GM18498 (cell line): ENCODE measurements around the gene PPM1L.

Experiments used
- ATAC-seq: cut with Tn5 transposase; IDR thresholded peaks from one replicate; pipeline ENCODE4 v1.9.1; 2021; ENCODE audit warnings: mild to moderate bottlenecking, moderate library complexity; ENCODE audit not compliant: unreplicated experiment

PPM1L gene

DNA sequence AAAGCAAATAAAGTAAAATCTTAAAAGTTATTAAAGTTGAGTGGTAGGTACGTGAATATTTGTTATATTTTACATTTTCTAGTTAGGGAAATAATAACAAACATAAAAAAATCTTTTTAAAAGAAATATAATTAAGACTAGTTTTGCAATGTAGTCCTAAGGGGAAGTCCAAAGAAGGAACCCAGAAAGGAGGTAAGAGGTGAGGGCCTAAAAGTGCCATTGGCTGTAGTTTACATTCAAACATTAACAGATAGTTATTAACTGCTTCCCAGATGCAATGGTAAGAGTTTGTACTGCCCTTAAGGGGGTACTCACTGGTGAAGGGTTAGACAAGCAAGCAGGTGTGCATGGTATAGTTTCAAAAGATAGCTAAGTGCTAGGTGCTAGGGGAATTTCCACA is 269.9 kb downstream of the PPM1L start:
- no peak for ATAC-seq

- ATAC-seq = no peak
These were observed 270.8 kb downstream of the PPM1L start for GRCh38 chr3:161026612-161027510.

GRCh38 chr3:161028555-161029153 is 272.6 kb downstream of the PPM1L start:
- ATAC-seq = no peak

DNA sequence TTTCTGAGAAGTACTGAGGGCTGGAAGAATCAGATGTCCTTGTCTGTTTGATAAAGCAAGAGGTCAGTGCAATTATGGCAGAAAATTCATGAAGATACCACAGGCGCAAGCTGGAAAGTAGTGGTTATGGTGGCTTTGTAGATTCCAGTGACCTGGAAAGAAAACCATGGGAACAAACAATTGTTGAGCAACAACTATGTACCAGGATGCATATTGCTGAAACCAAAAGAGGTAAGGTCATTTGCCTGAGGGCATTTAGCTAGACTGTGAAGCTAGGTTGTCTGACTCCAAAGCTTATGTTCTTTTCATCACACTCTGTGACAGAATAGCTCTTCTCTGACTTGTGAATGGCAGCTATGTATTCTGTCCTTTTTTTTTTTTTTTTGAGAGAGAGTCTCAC is 275.1 kb downstream of the PPM1L start:
- no peak for ATAC-seq

- ATAC-seq = peak; percentile 81
These were observed 279.0 kb downstream of the PPM1L start for GRCh38 chr3:161034913-161035550.

GRCh38 chr3:161035711-161036110 is 279.7 kb downstream of the PPM1L start:
- ATAC-seq = no peak

GRCh38 chr3:161038725-161039124 is 282.7 kb downstream of the PPM1L start:
- no peak for ATAC-seq

DNA sequence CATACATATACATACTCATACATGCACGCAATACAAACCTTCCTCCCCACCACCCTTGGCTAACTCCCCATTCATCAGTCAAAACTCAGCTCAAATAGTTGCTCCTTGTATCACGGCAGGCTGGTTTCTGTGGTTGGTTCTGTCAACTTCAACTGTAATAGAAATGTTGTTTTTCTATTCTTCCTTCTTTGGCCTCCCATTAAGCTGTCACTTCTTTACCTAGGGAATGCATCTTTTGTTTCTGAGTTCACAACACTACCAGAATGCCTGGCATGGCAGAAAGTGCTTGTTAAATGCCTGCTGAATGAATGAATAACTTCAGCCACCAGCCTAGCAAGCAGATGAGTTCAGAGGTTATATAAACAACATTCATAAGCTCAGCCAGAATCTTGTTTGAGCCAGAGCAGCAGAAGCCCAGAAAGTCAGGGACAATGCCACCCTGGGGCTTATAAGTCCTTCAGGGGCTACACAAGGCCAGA is 286.0 kb downstream of the PPM1L start:
- peak; percentile 53 for ATAC-seq

DNA sequence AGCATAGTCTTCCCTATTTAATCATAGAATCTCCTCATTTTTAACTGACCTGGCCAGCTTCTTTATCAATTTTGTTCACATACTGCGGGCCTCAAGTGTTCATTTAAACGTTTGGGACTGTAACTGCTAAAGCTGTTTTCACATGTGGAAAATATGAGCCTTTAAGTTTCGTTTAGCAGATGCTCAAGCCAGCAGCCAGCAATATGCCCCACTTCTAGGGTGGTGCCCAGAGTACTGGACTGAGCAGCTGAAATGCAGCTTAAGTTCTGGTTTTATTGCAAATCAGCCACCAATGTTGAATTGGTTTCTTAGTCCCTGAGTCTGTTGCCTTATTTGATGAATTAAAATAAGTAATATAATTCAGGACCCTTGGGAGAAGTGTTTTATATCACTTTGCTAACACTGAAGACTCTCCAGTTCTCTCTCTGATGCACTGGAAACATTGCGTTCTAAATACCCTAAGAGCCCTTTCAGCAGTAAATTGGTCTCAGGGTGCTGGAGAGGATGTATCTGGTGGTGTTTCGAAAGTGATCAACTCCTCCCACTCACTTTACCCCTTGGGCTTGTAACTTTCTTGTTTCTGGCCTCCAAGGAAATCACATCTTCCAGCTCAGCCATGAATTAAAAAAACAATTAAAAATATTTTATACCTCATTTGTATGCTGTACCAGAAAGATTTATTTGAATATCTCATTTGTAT is 287.5 kb downstream of the PPM1L start:
- peak; percentile 80 for ATAC-seq

DNA sequence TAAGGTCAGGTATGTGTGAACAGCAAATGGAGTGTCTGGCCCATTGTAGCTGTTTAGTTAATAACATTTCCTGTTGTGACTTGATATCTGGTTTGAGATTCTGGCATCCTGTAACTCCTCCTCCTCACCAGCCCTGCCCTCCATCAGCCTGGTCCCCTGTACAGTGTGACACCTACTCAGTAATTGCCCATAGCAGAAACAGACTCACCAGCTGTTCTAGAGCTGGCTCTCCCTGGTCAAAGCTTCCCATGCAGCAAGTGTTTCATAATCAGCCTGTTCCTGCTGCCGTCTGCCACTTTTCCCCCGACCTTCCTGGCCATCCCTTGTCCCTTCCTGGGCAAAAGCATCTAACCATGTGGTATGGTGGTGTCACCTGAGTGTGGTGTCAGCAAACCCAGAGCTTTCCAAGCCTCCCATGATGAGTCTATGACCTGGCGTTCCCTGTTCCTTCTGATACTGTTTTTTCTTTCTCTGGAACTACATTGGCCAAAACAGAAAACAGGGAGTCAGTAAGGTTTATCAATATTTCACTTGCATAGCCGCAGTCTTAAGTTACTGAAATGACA is 293.7 kb downstream of the PPM1L start:
- no peak for ATAC-seq

GRCh38 chr3:161050935-161051334 is 294.9 kb downstream of the PPM1L start:
- ATAC-seq = no peak

DNA sequence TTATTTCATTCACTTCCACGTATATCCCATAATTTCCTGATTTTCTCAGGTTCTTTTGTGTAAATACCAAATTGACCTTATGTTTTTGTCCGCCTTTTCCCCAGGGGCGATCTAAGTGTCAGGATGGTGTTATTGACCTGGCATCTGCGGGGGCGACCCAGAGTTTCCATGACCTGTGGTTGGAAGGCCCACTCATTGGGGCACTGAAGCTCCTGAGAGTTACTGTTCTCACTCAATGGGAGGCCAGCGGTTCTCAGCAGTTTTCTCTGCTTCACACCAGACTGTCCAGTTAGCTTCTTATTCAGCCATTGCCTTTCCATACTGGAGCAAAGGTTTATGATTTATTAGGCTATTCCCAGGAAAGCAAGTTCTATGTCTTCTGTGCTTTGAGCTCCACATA is 295.8 kb downstream of the PPM1L start:
- ATAC-seq = no peak

DNA sequence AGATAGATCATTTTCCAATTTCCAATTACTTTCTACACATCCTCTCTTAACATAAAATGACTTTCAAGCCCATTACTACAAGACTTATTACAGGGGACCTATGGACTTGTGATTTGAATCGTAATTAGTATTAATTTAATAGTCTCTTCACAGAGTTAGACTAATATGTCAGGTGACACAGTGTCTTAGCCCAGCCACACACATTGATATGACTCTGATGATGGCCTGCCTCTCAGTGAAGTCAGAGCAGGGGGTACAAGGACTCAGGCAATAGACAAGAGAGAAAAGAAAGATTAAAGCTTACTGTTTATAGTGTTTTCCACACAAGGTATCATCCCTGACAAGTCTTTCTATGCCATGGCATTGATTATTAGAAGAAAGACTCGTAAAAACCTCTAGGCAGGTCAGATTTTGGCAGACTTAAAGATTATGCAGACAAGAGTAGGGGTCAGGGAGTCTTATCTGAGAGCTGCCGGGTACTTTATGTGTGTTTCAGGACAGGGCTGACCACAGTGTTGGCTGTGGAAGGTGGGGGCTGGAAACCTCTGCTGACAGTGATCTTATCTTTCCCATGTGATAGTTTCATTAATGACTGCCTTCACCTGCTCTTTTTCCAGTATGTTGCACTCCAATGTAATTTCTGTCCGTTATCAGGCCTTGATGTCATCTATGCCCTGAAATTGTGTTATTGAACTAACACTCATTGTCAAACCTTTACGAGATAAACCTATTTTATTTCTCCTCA is 299.0 kb downstream of the PPM1L start:
- ATAC-seq = no peak

GRCh38 chr3:161064413-161064812 is 308.4 kb downstream of the PPM1L start:
- ATAC-seq = no peak

DNA sequence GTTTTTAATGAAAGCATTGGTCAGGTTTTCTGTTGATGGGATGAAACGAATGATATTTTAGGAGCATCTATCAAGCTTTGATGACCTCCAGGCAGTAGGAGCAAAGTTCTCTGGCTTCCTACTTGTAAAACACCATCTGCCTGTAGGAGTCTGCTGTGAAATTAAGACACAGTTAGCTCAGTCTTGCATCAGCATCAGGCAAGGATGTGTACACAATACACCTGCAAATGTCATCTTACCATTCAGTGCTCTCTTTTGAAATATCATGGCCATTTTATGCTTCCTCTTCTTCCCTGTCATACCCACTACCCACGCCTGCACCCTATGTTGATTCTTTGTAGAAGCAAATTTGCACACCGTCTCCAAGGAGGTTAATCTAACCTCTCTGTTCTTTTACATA is 310.9 kb downstream of the PPM1L start:
- ATAC-seq = no peak

DNA sequence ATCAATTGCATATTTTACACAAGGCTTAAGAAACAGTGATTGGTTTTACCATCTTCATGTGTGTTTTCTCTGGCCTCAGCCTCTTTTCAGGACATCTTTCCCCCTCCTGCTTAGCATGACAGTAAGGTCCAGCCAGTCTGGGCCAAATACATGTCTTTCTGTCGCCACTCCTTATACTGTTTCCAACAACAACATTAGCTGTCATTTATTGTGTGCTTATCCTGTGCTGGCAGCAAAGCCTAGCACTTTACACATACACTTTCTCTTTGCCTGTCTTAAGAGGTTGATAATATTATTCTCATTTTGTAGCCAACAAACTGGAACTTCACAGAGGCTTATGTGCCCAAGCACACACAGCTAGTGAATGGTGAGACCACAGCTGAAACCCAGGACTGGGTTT is 311.3 kb downstream of the PPM1L start:
- ATAC-seq = no peak

DNA sequence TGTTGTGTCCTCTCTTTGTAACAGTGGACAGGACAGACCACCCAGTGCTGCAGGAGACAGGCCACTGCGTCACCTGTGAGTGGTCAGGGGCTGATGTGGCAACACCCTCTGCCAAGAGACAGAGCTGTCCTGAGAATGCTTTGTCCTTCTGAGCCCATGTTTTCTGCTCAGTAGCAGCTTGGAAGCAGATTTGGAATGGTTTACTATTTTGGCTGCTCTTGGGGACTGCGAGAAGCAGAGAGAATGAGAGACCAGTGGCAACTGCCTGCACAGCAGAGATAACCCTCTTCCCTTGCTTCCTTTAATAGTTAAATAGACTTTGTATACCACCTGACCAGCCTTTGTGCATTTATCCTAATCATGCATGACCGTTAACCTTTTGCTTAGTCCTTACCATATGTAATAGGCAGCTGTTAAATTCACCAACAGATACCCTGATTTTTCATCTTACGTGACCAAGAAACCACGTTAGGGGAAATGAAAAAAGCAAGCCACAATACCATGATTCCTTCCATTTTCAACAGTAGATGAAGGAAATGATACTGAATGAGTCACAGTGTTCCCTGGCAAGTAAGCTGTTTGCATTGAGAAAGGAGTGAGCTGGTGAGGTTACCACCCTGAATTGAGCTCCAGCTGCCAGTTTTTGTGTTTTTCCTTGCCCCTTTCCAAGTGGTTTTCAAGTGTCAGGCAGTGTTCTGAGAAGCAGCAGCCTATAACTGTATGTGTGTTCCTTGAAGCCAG is 313.6 kb downstream of the PPM1L start:
- ATAC-seq = peak; percentile 93

DNA sequence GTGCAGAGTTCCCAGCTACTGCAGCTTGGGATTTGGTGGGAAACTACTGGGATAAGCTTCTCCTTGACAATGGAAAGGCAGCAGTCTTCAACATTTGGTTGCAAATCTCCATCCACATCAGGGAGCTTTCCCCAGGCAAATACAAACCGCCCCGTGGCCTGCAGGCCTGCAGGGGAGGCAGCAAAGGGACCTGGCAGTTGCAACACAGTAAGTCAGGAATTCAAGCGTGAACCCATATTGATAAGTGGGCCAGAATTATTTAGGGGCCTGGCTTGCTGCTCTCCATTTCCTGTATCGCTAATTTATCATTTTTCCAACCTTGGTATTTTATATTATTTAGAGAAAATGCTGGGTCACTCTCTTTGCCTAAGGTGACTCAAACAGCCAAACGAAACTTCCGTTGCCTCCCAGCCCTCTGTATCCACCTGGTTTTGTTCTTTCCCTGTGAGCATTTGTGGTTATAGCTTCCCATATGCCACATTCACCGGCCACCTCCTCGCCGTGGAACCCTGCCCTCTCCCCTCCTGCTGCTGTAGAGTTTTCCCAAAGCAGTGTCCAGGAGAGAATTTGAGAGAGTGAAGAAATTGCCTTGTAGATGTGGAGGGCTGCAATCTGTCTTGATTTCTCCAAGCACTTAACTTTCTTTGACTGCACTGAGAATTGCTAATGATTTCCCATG is 314.4 kb downstream of the PPM1L start:
- no peak for ATAC-seq
